Fibroblast of pulmonary artery (primary cell): ENCODE results near the gene FAM53B.
A peak's percentile ranks its signal among the peaks of the same experiment; 100 is the strongest.

ENCODE experiments used
- DNase-seq: peaks from one replicate; pipeline ENCODE4 v3.0.0-alpha.2; 2010; ENCODE audit warnings: low read depth
- H3K4me3 ChIP-seq: replicated peaks from 2 replicates; pipeline ENCODE4 v1.5.1; 2011; ENCODE audit warnings: low read depth, mild to moderate bottlenecking, control low read depth, low read length, moderate library complexity
- TF ChIP-seq, protein P1 (sequence below): IDR thresholded peaks from 2 replicates; pipeline ENCODE4 v1.5.1; 2011; ENCODE audit warnings: mild to moderate bottlenecking, control low read depth, low read length, inconsistent platforms; ENCODE audit errors: missing control alignments

FAM53B gene

DNA sequence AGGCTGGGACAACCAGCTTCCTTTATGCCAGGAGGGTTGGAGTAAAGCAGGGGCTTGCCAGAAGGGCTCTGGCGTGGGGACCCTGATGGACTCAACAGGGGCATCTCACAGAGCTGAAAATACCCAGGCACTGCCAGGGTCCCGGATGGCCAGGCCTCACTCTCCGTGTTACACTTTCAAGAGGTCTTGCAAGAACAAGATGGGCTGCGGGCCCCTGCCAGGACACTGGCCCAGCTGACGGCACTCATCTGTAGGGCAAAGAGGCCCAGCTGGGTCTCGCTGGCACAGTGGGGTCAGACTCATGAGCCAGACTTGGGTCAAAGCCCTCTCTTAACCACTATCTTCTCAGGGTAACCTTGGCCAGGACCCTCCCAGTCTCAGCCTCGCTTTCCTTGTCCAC is 90.9 kb downstream of the FAM53B start:
- no peak for DNase-seq
- TF ChIP-seq, protein P1, sequence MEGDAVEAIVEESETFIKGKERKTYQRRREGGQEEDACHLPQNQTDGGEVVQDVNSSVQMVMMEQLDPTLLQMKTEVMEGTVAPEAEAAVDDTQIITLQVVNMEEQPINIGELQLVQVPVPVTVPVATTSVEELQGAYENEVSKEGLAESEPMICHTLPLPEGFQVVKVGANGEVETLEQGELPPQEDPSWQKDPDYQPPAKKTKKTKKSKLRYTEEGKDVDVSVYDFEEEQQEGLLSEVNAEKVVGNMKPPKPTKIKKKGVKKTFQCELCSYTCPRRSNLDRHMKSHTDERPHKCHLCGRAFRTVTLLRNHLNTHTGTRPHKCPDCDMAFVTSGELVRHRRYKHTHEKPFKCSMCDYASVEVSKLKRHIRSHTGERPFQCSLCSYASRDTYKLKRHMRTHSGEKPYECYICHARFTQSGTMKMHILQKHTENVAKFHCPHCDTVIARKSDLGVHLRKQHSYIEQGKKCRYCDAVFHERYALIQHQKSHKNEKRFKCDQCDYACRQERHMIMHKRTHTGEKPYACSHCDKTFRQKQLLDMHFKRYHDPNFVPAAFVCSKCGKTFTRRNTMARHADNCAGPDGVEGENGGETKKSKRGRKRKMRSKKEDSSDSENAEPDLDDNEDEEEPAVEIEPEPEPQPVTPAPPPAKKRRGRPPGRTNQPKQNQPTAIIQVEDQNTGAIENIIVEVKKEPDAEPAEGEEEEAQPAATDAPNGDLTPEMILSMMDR: no peak
- H3K4me3 ChIP-seq: no peak overlapping the region

GRCh38 chr10:124652701-124653100 is 91.5 kb downstream of the FAM53B start:
- DNase-seq: no peak
- TF ChIP-seq, protein P1: no peak
- H3K4me3 ChIP-seq: no peak overlapping the region

- DNase-seq: no peak
- TF ChIP-seq, protein P1: no peak
- no peak overlapping the region for H3K4me3 ChIP-seq
Observed at GRCh38 chr10:124652200-124652599, 92.0 kb downstream of the FAM53B start.

GRCh38 chr10:124651402-124651891 is 92.7 kb downstream of the FAM53B start:
- TF ChIP-seq, protein P1: no peak
- DNase-seq: no peak
- H3K4me3 ChIP-seq: no peak overlapping the region

GRCh38 chr10:124650820-124651401 is 93.3 kb downstream of the FAM53B start:
- TF ChIP-seq, protein P1: no peak
- DNase-seq: no peak
- H3K4me3 ChIP-seq: no peak overlapping the region

- TF ChIP-seq, protein P1: no peak
- no peak overlapping the region for H3K4me3 ChIP-seq
- DNase-seq: no peak
Observed at GRCh38 chr10:124650263-124650662, 93.9 kb downstream of the FAM53B start.

GRCh38 chr10:124649214-124649613 is 95.0 kb downstream of the FAM53B start:
- no peak overlapping the region for H3K4me3 ChIP-seq
- peak; percentile 79 for DNase-seq
- TF ChIP-seq, protein P1: no peak
